Endothelial cell of umbilical vein (primary cell): ENCODE data around the gene EPAS1. TPM values are rescaled to one million over a fixed set of nuclear protein-coding genes. Genes with fewer than 3 reads are reported as not detected.
A peak's percentile ranks its signal among the peaks of the same experiment; 100 is the strongest.

Experiments
- BruUV-seq: library from RNA; stranded (reverse); fragments of 400-500 nt; replicated peaks from 2 replicates; lab custom pipeline; 2021; lab: Mats Ljungman, UMichigan
- CTCF ChIA-PET: fragments of 300-600, 350-600 bp; sonication (Branson Sonifier 250); formaldehyde crosslinking; loops from one replicate; lab custom pipeline; 2021; ENCODE audit warnings: antibody characterized with exemption, inconsistent platforms; lab: Charles Lee
- POLR2A ChIA-PET: fragments of 300-600, 350-600 bp; sonication (Branson Sonifier 250); formaldehyde crosslinking; loops from one replicate; lab custom pipeline; 2021; ENCODE audit warnings: antibody characterized with exemption, inconsistent platforms; lab: Charles Lee
- DNase-seq: peaks from one replicate; pipeline ENCODE4 v3.0.0-alpha.2; 2011; ENCODE audit warnings: low read depth, low spot score
- FAIRE-seq: peaks from 2 replicates; lab custom pipeline; 2011; peaks lifted over from hg19 to GRCh38; lab: Jason Lieb, UNC
- H2AFZ ChIP-seq: 2 replicates; pipeline ENCODE4 v1.6.0; 2012; ENCODE audit warnings: low read depth, low read length, control low read depth, inconsistent platforms
- H3K27ac ChIP-seq: 2 replicates; pipeline ENCODE4 v1.5.1; 2011; ENCODE audit warnings: low read depth, mild to moderate bottlenecking, control low read depth, low read length, moderate library complexity; ENCODE audit not compliant: insufficient read depth
- H3K27me3 ChIP-seq, 2 experiments: 2 replicates each; pipeline versions ENCODE4 v1.6.0 to v1.6.1; 2011; ENCODE audit warnings: low read length in 2 of 2, mixed read lengths in 1 of 2; ENCODE audit not compliant: control insufficient read depth in 2 of 2, insufficient read depth in 2 of 2
- H3K36me3 ChIP-seq, 2 experiments: 2 replicates in 1 of 2; 3 replicates in 1 of 2; pipeline ENCODE4 v1.5.1; 2011; ENCODE audit warnings: low read length in 2 of 2, mild to moderate bottlenecking in 1 of 2, moderate library complexity in 1 of 2; ENCODE audit not compliant: control insufficient read depth in 2 of 2, insufficient read depth in 2 of 2; ENCODE audit errors: extremely low read depth in 1 of 2
- H3K4me1 ChIP-seq: 3 replicates; pipeline ENCODE4 v1.5.1; 2011; ENCODE audit warnings: mild to moderate bottlenecking, low read length; ENCODE audit not compliant: control insufficient read depth, insufficient read depth; ENCODE audit errors: extremely low read depth
- H3K4me2 ChIP-seq: 2 replicates; pipeline ENCODE4 v1.6.1; 2011; ENCODE audit warnings: low read length, control low read depth, mixed read lengths; ENCODE audit not compliant: insufficient read depth
- H3K4me3 ChIP-seq, 3 experiments: fragments of 200-600 bp in 1 of 3; sonication (generic), shearing (Covaris generic) in 1 of 3; replicated peaks in 1 of 3; 2 replicates each; pipeline ENCODE4 v1.5.1; 2011 to 2016; ENCODE audit warnings: control low read depth in 3 of 3, low read length in 3 of 3, mild to moderate bottlenecking in 2 of 3, inconsistent platforms in 1 of 3, low read depth in 1 of 3, moderate library complexity in 1 of 3; ENCODE audit not compliant: insufficient read depth in 1 of 3
- H3K79me2 ChIP-seq: 2 replicates; pipeline ENCODE4 v1.6.0; 2012; ENCODE audit warnings: low read length, inconsistent platforms; ENCODE audit not compliant: control insufficient read depth, insufficient read depth
- H3K9ac ChIP-seq: replicated peaks from 2 replicates; pipeline ENCODE3; 2011; ENCODE audit warnings: low read length, control low read depth; ENCODE audit not compliant: insufficient read depth; ENCODE audit errors: extremely low read depth
- H3K9me1 ChIP-seq: replicated peaks from 3 replicates; pipeline ENCODE4 v1.6.0; 2011; ENCODE audit warnings: mild to moderate bottlenecking, low read length; ENCODE audit not compliant: control insufficient read depth, insufficient read depth; ENCODE audit errors: extremely low read depth
- H3K9me3 ChIP-seq: replicated peaks from 2 replicates; pipeline ENCODE4 v1.5.1; 2012; ENCODE audit warnings: low read length, inconsistent platforms; ENCODE audit not compliant: control insufficient read depth, insufficient read depth
- H4K20me1 ChIP-seq: replicated peaks from 2 replicates; pipeline ENCODE3; 2011; ENCODE audit warnings: mild to moderate bottlenecking, low read length; ENCODE audit not compliant: control insufficient read depth, insufficient read depth; ENCODE audit errors: extremely low read depth
- EZH2 ChIP-seq: IDR thresholded peaks from 2 replicates; pipeline ENCODE4 v1.6.1; 2012; ENCODE audit warnings: borderline replicate concordance, low read depth, mild to moderate bottlenecking, moderate library complexity, low read length, inconsistent platforms; ENCODE audit not compliant: severe bottlenecking
- FOS ChIP-seq: IDR thresholded peaks from 2 replicates; pipeline ENCODE4 v1.6.1; 2011; ENCODE audit warnings: mild to moderate bottlenecking, low read length, moderate library complexity, borderline replicate concordance; ENCODE audit not compliant: insufficient read depth
- GATA2 ChIP-seq: IDR thresholded peaks from 2 replicates; pipeline ENCODE4 v1.7.0; 2011; ENCODE audit warnings: low read depth, mild to moderate bottlenecking, moderate library complexity, mixed read lengths, low read length; ENCODE audit not compliant: insufficient read length, insufficient read depth
- JUN ChIP-seq: IDR thresholded peaks from 2 replicates; pipeline ENCODE4 v1.6.1; 2011; ENCODE audit warnings: borderline replicate concordance, low read depth; ENCODE audit not compliant: insufficient read length, insufficient read depth
- MYC ChIP-seq: IDR thresholded peaks from one replicate; pipeline ENCODE4 v1.6.1; 2011; ENCODE audit warnings: mild to moderate bottlenecking, low read depth, low read length
- POLR2AphosphoS5 ChIP-seq: IDR thresholded peaks from 2 replicates; pipeline ENCODE4 v1.6.1; 2012; ENCODE audit warnings: low read depth, mild to moderate bottlenecking, control low read depth, low read length, moderate library complexity; ENCODE audit not compliant: insufficient read depth
- dilution Hi-C: fragments of 300-500 bp; cut with MboI; formaldehyde crosslinking; loops from one replicate; pipeline ENCODE4 v1.15.0; 2019; ENCODE audit warnings: low sequenced_read_pairs; ENCODE audit not compliant: extremely low pct_ligation_motif_present
- intact Hi-C: fragments of 100-400 bp; cut with micrococcal nuclease; formaldehyde crosslinking; loops from one replicate; pipeline ENCODE4 v1.10.0; 2022
- polyA plus RNA-seq, 4 experiments: library from polyadenylated mRNA; depleted of rRNA in 3 of 4; stranded (reverse) in 3 of 4; unstranded in 1 of 4; fragments of >200 nt; gene quantifications; 2 replicates each; pipeline versions ENCODE4 v1.2.1 to v1.2.3, GENCODE V29; 2011 to 2012; ENCODE audit warnings: missing spikeins in 1 of 4
- total RNA-seq: library from RNA; stranded (reverse); gene quantifications from 2 replicates; pipeline ENCODE4 v1.2.3, GENCODE V29; 2021
- TF ChIP-seq, protein P1 (sequence below), 2 donors: IDR thresholded peaks; 1 replicate in 1 of 2; 2 replicates in 1 of 2; pipeline ENCODE4 v1.5.1; 2011; ENCODE audit warnings: low read length in 2 of 2, mild to moderate bottlenecking in 2 of 2, moderate library complexity in 2 of 2, control low read depth in 1 of 2, inconsistent platforms in 1 of 2, low read depth in 1 of 2; ENCODE audit not compliant: insufficient read depth in 1 of 2; ENCODE audit errors: extremely low read depth in 1 of 2

Gene EPAS1
- total and polyA plus RNA-seq, 2 donors (not counting 3 experiments of a cell fraction or from before 2014, with no cell fraction given) = 229 to 374 TPM

DNA sequence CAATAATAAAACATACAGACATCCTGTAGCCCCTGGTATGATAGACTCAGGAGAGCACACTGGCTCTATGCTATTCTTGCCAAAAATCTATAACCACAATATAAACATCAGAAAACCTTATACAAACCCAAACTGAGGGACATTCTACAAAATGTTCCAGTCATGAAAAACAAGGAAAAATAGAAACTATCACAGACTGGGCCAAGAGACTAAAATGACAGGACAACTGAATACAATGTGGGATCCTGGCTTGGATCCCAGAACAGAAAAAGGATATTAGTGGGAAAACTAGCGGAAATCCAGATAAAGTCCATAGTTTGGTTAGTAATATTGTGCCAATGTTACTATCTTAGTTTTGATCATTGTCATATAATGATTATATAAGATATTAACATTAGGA is 29.6 kb upstream of the EPAS1 start:
- ChIA-PET POLR2A (no interaction called here), CTCF (interaction anchor here (0.8 to 2.3 kb wide), 4 partner anchors 9 to 205 kb away, joined by 3 to 6 read pairs (median 4); no protein-coding TSS in a partner anchor)
- intact Hi-C loops (loop anchor here (1.0 kb wide), 1 partner anchor 10 kb away; no protein-coding TSS in a partner anchor), dilution Hi-C loops (no loop called here)
- no peaks in the 10 kb centered on the region for H3K9me3 ChIP-seq
- peak overlapping the region; percentile 63 for H3K27ac ChIP-seq
- no TSS peak for BruUV-seq
- H3K4me3 ChIP-seq = peak overlapping the region in 1 of 3 experiments; percentile 11
- no peaks in the 10 kb centered on the region for H3K9me1 ChIP-seq
- TF ChIP-seq FOS (peak; percentile 14), JUN (no peak), POLR2AphosphoS5 (peak; percentile 34), GATA2 (peak; percentile 67)
- peak; percentile 87 for DNase-seq
- peak overlapping the region; percentile 72 for H3K4me2 ChIP-seq
- peak; percentile 74 for FAIRE-seq
- no peaks in the 10 kb centered on the region for H4K20me1 ChIP-seq
- H3K4me1 ChIP-seq = peaks cover 52% of the 10 kb centered on the region
- no peaks in the 10 kb centered on the region for H3K79me2 ChIP-seq
- H3K36me3 ChIP-seq = no peaks in the 10 kb centered on the region
- no peak overlapping the region for H2AFZ ChIP-seq
- H3K9ac ChIP-seq = peak overlapping the region; percentile 22
- no peaks in the 10 kb centered on the region for H3K27me3 ChIP-seq

DNA sequence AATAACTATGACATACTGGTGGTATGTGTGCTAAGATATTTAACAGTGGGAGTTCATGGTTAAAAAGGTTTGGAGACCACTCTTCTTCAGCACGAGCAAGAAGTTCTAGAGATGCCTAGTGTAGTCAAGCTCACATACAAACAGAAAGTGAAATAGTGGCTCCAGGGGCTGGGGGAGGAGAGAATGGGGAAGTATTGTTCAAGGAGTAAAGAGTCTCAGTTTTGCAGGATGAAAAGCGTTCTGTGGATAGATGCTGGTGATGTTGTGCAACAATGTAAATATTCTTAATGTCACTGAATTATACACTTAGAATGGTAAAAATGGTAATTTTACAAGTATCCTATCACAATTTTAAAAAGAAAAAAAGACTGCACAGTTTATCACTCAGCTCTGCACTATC is 29.0 kb upstream of the EPAS1 start:
- Histone ChIP-seq H3K79me2 (no peaks in the 10 kb centered on the region), H3K36me3 (no peaks in the 10 kb centered on the region), H3K4me2 (peak overlapping the region; percentile 72), H4K20me1 (no peaks in the 10 kb centered on the region), H3K4me1 (peaks cover 58% of the 10 kb centered on the region), H3K9me3 (no peaks in the 10 kb centered on the region), H3K9ac (peak overlapping the region; percentile 18), H3K27ac (peak overlapping the region; percentile 47), H3K4me3 (no peak overlapping the region), H2AFZ (no peak overlapping the region), H3K27me3 (no peaks in the 10 kb centered on the region), H3K9me1 (no peaks in the 10 kb centered on the region)
- FAIRE-seq (no peak), DNase-seq (peak; percentile 68)
- dilution Hi-C loops (no loop called here), intact Hi-C loops (no loop called here)
- POLR2A ChIA-PET = no interaction called here
- no peak for TF ChIP-seq MYC
- TF ChIP-seq GATA2 = no peak
- TF ChIP-seq EZH2 = no peak
- no peak for TF ChIP-seq FOS
- TF ChIP-seq, protein P1, sequence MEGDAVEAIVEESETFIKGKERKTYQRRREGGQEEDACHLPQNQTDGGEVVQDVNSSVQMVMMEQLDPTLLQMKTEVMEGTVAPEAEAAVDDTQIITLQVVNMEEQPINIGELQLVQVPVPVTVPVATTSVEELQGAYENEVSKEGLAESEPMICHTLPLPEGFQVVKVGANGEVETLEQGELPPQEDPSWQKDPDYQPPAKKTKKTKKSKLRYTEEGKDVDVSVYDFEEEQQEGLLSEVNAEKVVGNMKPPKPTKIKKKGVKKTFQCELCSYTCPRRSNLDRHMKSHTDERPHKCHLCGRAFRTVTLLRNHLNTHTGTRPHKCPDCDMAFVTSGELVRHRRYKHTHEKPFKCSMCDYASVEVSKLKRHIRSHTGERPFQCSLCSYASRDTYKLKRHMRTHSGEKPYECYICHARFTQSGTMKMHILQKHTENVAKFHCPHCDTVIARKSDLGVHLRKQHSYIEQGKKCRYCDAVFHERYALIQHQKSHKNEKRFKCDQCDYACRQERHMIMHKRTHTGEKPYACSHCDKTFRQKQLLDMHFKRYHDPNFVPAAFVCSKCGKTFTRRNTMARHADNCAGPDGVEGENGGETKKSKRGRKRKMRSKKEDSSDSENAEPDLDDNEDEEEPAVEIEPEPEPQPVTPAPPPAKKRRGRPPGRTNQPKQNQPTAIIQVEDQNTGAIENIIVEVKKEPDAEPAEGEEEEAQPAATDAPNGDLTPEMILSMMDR (IDR thresholded peaks at IDR 0.05; ENCODE audit: extremely low read depth in 1 of 2, insufficient read depth in 1 of 2, low read depth in 1 of 2, low read length in 2 of 2) = no peak
- TF ChIP-seq JUN = no peak
- no peak for TF ChIP-seq POLR2AphosphoS5
- no TSS peak for BruUV-seq
- CTCF ChIA-PET = interaction anchor here (0.8 to 2.3 kb wide), 4 partner anchors 9 to 206 kb away, joined by 3 to 6 read pairs (median 4); no protein-coding TSS in a partner anchor
